Measurements from ENCODE around the gene KSR2. TPM values are rescaled to one million over a fixed set of nuclear protein-coding genes. Genes with fewer than 3 reads are reported as not detected.

The KSR2 gene
- total and polyA plus RNA-seq, 2 of the 4 experiments (the other 2 are of a cell fraction) = not detected

- WGBS, 2 experiments (ENCODE audit: extremely low coverage in 2 of 2, insufficient read length in 1 of 2) = 33% methylated on average over 1 of the region's 4 CpGs; no CpG with 5 or more reads in 1 of the 2 experiments
- Histone ChIP-seq H3K4me3 (ENCODE audit: insufficient read depth, low read depth, low read length) (no peak overlapping the region), H3K4ac (ENCODE audit: low read depth, low read length) (no peak overlapping the region), H4K20me1 (ENCODE audit: insufficient read depth, low read length) (no peaks in the 10 kb centered on the region), H3K9me3 (ENCODE audit: control insufficient read depth, insufficient read depth, low read length) (no peaks in the 10 kb centered on the region), H2AK9ac (replicated peaks; ENCODE audit: low read depth, low read length, poor library complexity) (no peak overlapping the region), H3K27me3 (ENCODE audit: control insufficient read depth, insufficient read depth, low read length) (no peaks in the 10 kb centered on the region), H3K36me3 (ENCODE audit: control insufficient read depth, insufficient read depth, low read length) (no peaks in the 10 kb centered on the region), H2AK5ac (ENCODE audit: low read depth, low read length) (no peak overlapping the region), H3K27ac (ENCODE audit: insufficient read depth, low read length) (no peak overlapping the region), H3K9ac (ENCODE audit: low read depth, low read length) (no peak overlapping the region), H3K4me1 (ENCODE audit: control insufficient read depth, insufficient read depth, low read length) (no peaks in the 10 kb centered on the region), H4K5ac (ENCODE audit: low read depth, low read length) (no peak overlapping the region), H3K79me1 (ENCODE audit: low read depth in 1 of 2, low read length in 2 of 2) (no peaks in the 10 kb centered on the region), H2BK20ac (ENCODE audit: low read depth, low read length) (no peak overlapping the region), H3K56ac (ENCODE audit: extremely low read depth, insufficient read depth, low read length) (no peak overlapping the region), H2BK5ac (ENCODE audit: low read depth, low read length, poor library complexity, severe bottlenecking) (no peak overlapping the region), H3K14ac (replicated peaks; ENCODE audit: low read depth, low read length) (no peak overlapping the region), H2BK120ac (ENCODE audit: low read depth, low read length) (no peak overlapping the region), H3K18ac (ENCODE audit: low read depth, low read length) (no peak overlapping the region), H4K8ac (ENCODE audit: low read depth in 2 of 2, low read length in 2 of 2) (no peak overlapping the region), H4K91ac (ENCODE audit: insufficient read depth, low read depth, low read length) (no peak overlapping the region), H3K9me1 (ENCODE audit: insufficient read depth, low read length) (no peaks in the 10 kb centered on the region), H3K4me2 (ENCODE audit: low read depth, low read length) (no peak overlapping the region), H2BK15ac (ENCODE audit: low read depth, low read length) (no peak overlapping the region), H3K23ac (ENCODE audit: low read depth, low read length) (no peak overlapping the region), H2AFZ (replicated peaks; ENCODE audit: low read length, poor library complexity) (no peak overlapping the region)
- ATAC-seq (ENCODE audit: low read depth) (no peak), DNase-seq (no peak)
- intact Hi-C loops (cut with micrococcal nuclease) (no loop called here), in situ Hi-C loops (cut with MboI; ENCODE audit: low sequenced_read_pairs) (no loop called here), dilution Hi-C loops (cut with HindIII; ENCODE audit: low sequenced_read_pairs, unreplicated experiment) (no loop called here)
- ChIA-PET POLR2A (ENCODE audit: unreplicated experiment) (no interaction called here), CTCF (interaction anchor here (0.6 kb wide), 1 partner anchor 366 kb away, joined by 3 read pairs; no protein-coding TSS in a partner anchor)
- no peak for TF ChIP-seq USF2 (IDR thresholded peaks at IDR 0.05; ENCODE audit: low read depth, low read length)
- TF ChIP-seq CEBPB (IDR thresholded peaks at IDR 0.05; ENCODE audit: low read depth, low read length) = peak; percentile 65
- BruUV-seq (replicated peaks) = no TSS peak
Observed at GRCh38 chr12:117980616-117981015, 11.8 kb upstream of the KSR2 start.

All from IMR-90 (cell line).